Activated CD8-positive, alpha-beta memory T cell treated with anti-CD3 and anti-CD28 coated beads for 4 hours (primary cell): ENCODE measurements around the gene SAMD5.
"Not testable (repeated sequence)": the region's sequence is repeated elsewhere in the genome, so short reads cannot be mapped to it uniquely, and the experiment has no call there.

Experiments used
- DNase-seq, 2 donors: peaks; one replicate each; pipeline ENCODE4 v3.0.0-alpha.2; 2020; ENCODE audit warnings: low read depth in 2 of 2

Gene SAMD5

GRCh38 chr6:147528511-147529145 lies 20.1 kb downstream of the SAMD5 start:
- no peak for DNase-seq

- DNase-seq = no peak
These were observed 21.9 kb downstream of the SAMD5 start for GRCh38 chr6:147530132-147531060.

DNA sequence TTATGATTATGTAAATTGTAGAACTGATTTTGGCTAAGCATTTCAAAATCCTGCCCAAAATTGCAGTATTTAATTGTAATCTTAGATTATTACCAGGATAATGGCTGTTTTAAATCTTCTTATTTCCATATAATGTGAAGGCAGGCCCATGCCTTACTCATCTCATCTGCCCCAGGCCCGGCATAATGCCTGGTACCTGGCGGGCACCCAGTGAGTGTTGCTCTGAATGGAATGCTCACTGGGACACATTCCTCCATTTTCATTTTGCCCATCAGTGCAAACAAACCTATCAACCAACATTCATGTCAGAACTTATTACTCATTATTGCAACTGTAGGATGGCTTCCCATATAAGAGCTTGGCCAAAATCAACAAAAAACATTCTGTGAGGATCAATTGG lies 22.8 kb downstream of the SAMD5 start:
- DNase-seq = no peak

- DNase-seq = no peak
These were observed 25.8 kb downstream of the SAMD5 start for GRCh38 chr6:147534116-147534860.

DNA sequence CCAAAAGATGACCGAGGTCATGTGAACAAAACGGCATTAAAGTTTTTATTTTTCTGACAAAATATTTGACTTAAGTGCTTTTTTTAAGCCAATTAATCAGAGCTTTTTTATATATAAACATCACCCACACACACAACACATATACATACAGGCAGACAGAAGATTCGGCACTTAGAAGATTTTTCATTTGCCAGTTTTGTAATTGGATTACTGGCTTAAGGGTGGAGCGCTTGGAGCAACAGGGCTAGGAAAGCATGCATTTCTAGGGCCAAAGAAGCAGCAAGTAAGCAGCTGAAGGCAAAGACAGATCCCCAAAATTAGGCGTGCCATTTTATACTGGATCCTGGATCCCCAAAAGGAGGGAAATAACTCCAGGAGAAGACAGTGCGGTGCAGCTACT lies 30.3 kb downstream of the SAMD5 start:
- no peak for DNase-seq

GRCh38 chr6:147540075-147540474 lies 31.6 kb downstream of the SAMD5 start:
- DNase-seq = no peak

- not testable (repeated sequence) for DNase-seq
These were observed 33.9 kb downstream of the SAMD5 start for GRCh38 chr6:147542436-147542835.

DNA sequence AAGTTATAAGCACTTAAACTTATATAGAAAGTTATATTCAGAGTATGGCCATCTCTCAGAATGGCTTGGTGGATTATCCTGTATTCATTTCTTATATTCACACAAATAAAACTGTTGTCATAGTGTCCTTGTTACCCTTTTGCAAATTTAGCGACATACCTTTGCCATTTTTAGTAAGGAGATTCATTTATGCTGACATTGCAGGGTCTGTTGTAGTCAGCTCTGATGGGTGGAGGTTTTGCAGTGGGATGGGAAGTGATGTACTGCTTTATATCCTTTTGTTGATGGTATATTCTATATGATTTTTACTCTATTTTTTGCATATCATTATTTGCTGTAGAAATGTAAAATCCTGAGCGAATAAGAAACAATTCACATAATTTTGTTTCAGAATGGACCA lies 35.9 kb downstream of the SAMD5 start:
- DNase-seq = no peak

DNA sequence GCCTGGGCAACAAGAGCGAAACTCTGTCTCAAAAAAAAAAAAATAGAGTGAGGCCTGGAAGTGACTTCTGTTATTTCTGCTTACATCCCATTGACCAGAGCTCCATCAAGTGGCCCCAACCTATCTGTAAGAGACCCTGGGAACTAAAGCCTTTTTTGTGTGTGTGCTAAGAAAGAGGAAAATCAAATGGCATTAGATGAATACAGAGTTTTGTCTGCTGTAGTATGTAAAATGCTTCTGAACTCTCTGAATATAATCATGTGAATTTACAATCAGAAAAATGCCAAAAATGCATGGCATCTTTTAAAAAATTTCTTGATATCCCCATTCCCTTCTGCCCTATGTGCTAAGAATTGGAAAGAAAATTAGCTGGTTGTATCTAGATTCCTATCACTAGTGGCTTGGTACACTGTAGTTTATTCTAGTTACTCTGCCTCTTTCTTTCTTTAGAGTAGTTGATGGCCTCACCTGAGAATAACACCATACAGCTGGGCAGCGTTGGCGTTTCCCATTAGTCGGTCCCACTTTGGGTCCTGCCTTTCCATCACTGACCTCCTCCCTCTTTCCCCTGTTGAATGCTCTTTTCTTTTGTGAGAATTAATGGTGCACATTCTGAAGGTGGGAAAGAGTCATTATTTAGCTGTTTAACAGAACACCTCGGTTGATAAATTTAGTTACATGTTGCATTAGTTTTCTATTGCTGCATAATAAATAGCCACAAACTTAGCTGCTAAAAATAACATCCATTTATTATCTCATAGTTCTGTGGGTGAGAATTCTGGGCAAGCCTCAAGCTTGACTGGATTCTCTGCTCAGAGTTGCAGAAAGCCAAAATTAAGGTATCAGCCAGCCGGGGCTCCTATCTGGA lies 38.2 kb downstream of the SAMD5 start:
- no peak for DNase-seq

GRCh38 chr6:147547369-147547902 lies 38.9 kb downstream of the SAMD5 start:
- no peak for DNase-seq

GRCh38 chr6:147548921-147549475 lies 40.5 kb downstream of the SAMD5 start:
- DNase-seq = no peak

- DNase-seq = no peak
These were observed 41.0 kb downstream of the SAMD5 start for GRCh38 chr6:147549531-147549930.

DNA sequence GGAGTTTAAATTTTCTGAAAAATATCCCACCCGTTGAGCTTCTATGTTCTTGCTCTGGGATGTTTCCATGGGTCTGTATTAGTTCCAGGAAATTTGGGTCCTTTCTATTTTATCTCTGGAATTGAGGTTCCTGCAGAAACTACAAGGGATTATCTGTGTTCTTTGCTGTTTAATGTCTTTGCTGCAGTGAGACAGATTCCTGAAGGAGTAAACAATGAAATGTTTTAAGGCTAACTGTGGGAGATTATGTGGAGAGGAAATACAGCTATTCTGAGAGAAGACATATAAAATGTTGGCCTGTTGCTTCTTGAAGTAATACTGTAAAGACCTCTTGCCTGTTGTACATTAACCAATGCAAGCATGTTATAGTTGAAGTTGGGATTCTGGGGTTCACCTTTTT lies 43.5 kb downstream of the SAMD5 start:
- no peak for DNase-seq

DNA sequence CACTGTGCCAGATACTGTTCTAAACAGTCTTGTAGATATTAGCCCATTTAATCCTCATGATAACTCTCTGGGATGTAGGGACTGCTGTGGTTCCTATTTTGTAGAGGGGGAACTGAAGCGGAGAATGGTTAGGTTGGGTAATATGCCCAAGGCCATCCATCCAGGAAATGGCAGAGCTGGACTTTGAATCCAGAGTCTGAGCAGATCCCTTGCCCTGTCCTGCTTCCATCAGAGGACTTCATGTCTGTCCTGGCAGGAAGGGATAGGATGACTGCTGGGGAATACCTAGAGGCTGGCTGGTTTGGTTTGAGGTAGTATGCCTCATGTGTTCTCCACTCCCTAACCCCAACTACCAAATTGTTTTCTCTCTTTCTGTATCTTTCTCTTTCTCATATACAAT lies 44.6 kb downstream of the SAMD5 start:
- no peak for DNase-seq

DNA sequence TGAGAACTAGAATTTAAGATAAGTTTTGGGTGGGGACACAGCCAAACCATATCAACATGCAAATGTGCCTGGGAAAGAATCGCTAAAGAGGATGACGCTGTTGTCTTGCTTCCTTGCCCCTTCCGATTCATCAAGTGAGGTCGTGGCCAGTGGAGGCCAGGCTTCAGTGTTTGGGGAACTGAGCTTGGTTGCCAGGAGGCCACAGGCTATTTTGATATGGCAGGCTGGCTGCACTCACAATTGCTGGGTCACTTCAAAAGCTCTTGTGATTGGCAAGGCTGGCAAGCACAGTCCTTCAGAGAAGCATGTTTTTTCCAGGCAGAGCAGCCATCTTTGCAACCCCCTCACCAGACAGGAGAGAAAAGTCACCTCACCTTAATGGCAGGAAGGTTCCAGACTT lies 45.8 kb downstream of the SAMD5 start:
- no peak for DNase-seq

GRCh38 chr6:147559006-147559405 lies 50.5 kb downstream of the SAMD5 start:
- DNase-seq = no peak

DNA sequence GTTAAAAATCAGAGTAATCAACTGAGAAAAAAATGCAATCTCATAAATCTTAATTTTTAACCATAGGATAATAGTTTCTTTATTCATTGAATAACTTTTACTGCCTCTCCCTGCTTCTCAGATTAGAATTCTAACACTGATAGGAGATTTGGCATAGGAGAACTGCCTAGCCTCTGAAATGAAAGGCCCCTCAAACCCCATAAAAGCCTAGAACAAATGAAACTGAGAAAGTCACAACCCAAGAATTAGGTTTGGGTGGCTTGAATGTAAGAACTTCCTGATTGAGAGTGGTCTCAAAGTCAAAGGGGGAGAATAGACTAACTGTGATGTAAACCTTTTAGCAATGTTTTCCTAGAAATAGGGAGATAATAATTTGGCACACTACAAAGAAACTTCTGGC lies 52.2 kb downstream of the SAMD5 start:
- DNase-seq = no peak

DNA sequence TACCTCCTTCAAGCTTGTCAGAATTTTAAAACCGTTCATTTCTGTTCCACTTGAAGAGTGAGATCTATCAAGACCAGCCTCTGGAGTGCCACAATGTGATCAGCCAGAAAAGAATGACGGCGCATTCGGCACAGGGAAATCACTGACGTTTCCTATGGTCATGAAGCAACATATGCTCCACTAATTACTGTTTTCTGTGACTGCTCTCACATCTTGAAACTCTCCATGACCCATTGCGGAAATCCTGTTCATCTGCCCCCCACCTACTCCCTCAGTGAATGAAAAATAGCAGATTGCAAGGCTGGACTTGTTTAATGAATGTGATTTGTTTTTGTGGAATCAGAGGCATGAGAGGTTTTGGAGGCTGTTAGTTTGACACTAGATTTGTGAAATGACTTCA lies 53.2 kb downstream of the SAMD5 start:
- no peak for DNase-seq

GRCh38 chr6:147563472-147563871 lies 55.0 kb downstream of the SAMD5 start:
- DNase-seq = no peak

- no peak for DNase-seq
These were observed 56.1 kb downstream of the SAMD5 start for GRCh38 chr6:147564556-147564955.
